Ishikawa (cell line): Measurements from ENCODE around the gene LITAF.
A peak's percentile ranks its signal among the peaks of the same experiment; 100 is the strongest.

Experiments
- CEBPB ChIP-seq: IDR thresholded peaks from 2 replicates; pipeline ENCODE4 v1.6.1; 2012
- CREB1 ChIP-seq: IDR thresholded peaks from 2 replicates; pipeline ENCODE4 v1.6.1; 2012; ENCODE audit warnings: low read depth
- EGR1 ChIP-seq: IDR thresholded peaks from 2 replicates; pipeline ENCODE4 v1.6.1; 2012
- EP300 ChIP-seq: IDR thresholded peaks from 2 replicates; pipeline ENCODE4 v1.6.1; 2012; ENCODE audit warnings: borderline replicate concordance
- FOXM1 ChIP-seq: IDR thresholded peaks from 2 replicates; pipeline ENCODE4 v1.6.1; 2012; ENCODE audit warnings: low read depth, borderline replicate concordance
- NFIC ChIP-seq: IDR thresholded peaks from 2 replicates; pipeline ENCODE4 v1.6.1; 2012
- RAD21 ChIP-seq: IDR thresholded peaks from 2 replicates; pipeline ENCODE4 v1.6.1; 2012; ENCODE audit warnings: low read depth
- TAF1 ChIP-seq: IDR thresholded peaks from 2 replicates; pipeline ENCODE4 v1.6.1; 2012; ENCODE audit warnings: low read depth, mild to moderate bottlenecking
- TCF12 ChIP-seq: IDR thresholded peaks from 2 replicates; pipeline ENCODE4 v1.6.1; 2012; ENCODE audit warnings: low read depth
- TEAD4 ChIP-seq: IDR thresholded peaks from 2 replicates; pipeline ENCODE4 v1.6.1; 2012
- YY1 ChIP-seq: IDR thresholded peaks from 2 replicates; pipeline ENCODE4 v1.6.1; 2012; ENCODE audit warnings: low read depth
- ZBTB7A ChIP-seq: IDR thresholded peaks from 2 replicates; pipeline ENCODE4 v1.6.1; 2012; ENCODE audit warnings: low read depth
- TF ChIP-seq, protein P1 (sequence below): IDR thresholded peaks from 2 replicates; pipeline ENCODE4 v1.6.1; 2012; ENCODE audit warnings: low read depth, mild to moderate bottlenecking
- TF ChIP-seq, protein P2 (sequence below): IDR thresholded peaks from 2 replicates; pipeline ENCODE4 v1.6.1; 2012
- TF ChIP-seq, protein P3 (sequence below): IDR thresholded peaks from 2 replicates; pipeline ENCODE4 v1.6.1; 2012

Gene LITAF

DNA sequence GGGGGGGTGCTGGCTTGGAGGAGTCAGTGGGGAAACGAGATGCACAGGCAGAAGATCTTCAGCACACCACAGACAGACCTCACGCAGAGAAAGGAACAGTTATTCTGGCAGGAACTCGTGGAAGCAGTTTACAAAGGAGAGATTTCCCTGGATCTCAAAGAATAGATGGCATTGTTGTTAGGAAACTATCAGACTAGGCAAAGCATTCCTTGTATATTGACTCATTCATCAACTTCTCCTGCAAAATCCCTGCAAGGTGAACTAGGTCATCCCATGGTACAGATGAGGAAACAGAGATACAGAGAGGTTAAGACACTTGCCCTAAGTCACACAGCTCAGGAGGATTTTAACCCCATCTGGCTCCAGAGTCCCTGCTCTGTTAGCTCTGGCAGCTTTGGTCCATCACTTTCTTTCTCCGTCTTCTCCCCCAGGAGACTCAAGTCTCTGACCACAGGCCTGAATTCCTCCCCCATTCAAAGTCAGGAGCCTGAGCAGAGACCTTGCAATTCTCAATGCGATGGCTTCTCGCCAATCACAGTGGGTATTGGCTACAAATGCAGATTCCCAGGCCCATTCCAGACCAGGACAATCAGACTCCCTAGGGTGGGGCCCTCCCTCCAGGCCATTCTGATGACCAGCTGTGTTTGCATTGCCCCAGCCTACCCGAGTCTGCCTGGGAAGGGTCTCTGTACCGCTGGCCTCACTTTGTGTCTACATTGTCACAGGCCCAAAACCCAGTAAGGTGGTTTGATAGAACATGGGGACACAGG lies 56.4 kb downstream of the LITAF start:
- TF ChIP-seq TCF12 (peak; percentile 84), YY1 (no peak), EP300 (peak; percentile 72; the same call in 1 of the 2 replicates), ZBTB7A (no peak), RAD21 (peak; percentile 7; the same call in 1 of the 2 replicates), TEAD4 (peak; percentile 57), NFIC (peak; percentile 84), TAF1 (no peak), CREB1 (no peak), CEBPB (no peak; the same call in 1 of the 2 replicates)
- TF ChIP-seq, protein P1, sequence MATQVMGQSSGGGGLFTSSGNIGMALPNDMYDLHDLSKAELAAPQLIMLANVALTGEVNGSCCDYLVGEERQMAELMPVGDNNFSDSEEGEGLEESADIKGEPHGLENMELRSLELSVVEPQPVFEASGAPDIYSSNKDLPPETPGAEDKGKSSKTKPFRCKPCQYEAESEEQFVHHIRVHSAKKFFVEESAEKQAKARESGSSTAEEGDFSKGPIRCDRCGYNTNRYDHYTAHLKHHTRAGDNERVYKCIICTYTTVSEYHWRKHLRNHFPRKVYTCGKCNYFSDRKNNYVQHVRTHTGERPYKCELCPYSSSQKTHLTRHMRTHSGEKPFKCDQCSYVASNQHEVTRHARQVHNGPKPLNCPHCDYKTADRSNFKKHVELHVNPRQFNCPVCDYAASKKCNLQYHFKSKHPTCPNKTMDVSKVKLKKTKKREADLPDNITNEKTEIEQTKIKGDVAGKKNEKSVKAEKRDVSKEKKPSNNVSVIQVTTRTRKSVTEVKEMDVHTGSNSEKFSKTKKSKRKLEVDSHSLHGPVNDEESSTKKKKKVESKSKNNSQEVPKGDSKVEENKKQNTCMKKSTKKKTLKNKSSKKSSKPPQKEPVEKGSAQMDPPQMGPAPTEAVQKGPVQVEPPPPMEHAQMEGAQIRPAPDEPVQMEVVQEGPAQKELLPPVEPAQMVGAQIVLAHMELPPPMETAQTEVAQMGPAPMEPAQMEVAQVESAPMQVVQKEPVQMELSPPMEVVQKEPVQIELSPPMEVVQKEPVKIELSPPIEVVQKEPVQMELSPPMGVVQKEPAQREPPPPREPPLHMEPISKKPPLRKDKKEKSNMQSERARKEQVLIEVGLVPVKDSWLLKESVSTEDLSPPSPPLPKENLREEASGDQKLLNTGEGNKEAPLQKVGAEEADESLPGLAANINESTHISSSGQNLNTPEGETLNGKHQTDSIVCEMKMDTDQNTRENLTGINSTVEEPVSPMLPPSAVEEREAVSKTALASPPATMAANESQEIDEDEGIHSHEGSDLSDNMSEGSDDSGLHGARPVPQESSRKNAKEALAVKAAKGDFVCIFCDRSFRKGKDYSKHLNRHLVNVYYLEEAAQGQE = no peak
- TF ChIP-seq, protein P2, sequence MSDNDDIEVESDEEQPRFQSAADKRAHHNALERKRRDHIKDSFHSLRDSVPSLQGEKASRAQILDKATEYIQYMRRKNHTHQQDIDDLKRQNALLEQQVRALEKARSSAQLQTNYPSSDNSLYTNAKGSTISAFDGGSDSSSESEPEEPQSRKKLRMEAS = no peak; the same call in 1 of the 2 replicates

DNA sequence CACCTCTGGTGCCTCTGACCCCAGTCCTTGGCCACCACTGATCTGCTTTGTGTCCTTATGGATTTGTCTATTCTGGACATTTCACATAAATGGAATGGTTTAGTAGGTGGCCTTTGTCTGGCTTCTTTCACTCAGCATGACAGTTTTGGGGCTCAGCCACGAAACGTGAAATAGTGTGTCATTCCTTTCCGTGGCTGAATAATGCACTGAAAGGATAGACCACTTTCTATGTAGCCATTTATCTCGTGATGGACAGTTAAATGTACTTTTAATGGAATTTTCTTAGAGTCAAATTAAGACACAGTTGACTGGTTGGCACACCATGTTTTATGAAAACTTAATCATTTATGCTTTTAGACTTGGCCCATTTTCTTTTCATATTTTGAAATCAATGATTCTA lies 57.4 kb downstream of the LITAF start:
- TF ChIP-seq RAD21 = no peak
- TF ChIP-seq CREB1 = no peak
- TF ChIP-seq EP300 = no peak
- TF ChIP-seq, protein P3, sequence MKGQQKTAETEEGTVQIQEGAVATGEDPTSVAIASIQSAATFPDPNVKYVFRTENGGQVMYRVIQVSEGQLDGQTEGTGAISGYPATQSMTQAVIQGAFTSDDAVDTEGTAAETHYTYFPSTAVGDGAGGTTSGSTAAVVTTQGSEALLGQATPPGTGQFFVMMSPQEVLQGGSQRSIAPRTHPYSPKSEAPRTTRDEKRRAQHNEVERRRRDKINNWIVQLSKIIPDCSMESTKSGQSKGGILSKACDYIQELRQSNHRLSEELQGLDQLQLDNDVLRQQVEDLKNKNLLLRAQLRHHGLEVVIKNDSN = no peak
- TF ChIP-seq, protein P2 = no peak
- TF ChIP-seq TAF1 = no peak
- TF ChIP-seq TEAD4 = no peak
- no peak for TF ChIP-seq ZBTB7A
- no peak for TF ChIP-seq EGR1
- TF ChIP-seq YY1 = no peak
- no peak for TF ChIP-seq NFIC
- no peak for TF ChIP-seq TCF12
- TF ChIP-seq CEBPB = no peak

DNA sequence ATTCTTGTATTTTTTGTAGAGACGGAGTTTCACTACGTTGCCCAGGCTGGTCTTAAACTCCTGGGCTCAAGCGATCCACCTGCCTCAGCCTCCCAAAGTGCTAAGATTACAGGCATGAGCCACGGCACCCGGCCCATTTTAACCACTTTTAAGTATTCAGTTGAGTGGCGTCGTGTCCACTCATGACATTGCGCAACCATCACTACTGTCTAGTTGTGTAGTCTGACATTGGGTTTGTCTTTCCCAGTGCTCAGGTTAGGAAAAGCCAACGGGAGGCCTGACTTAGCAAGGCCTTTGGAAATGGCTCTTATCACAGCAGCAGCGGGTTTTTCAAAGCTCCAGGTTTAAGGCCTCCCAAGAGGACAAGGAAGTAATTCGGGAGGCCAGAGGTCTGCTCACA lies 58.7 kb downstream of the LITAF start:
- TF ChIP-seq EP300 (no peak), ZBTB7A (no peak), CEBPB (peak; percentile 90), CREB1 (no peak), TCF12 (no peak), NFIC (no peak)

DNA sequence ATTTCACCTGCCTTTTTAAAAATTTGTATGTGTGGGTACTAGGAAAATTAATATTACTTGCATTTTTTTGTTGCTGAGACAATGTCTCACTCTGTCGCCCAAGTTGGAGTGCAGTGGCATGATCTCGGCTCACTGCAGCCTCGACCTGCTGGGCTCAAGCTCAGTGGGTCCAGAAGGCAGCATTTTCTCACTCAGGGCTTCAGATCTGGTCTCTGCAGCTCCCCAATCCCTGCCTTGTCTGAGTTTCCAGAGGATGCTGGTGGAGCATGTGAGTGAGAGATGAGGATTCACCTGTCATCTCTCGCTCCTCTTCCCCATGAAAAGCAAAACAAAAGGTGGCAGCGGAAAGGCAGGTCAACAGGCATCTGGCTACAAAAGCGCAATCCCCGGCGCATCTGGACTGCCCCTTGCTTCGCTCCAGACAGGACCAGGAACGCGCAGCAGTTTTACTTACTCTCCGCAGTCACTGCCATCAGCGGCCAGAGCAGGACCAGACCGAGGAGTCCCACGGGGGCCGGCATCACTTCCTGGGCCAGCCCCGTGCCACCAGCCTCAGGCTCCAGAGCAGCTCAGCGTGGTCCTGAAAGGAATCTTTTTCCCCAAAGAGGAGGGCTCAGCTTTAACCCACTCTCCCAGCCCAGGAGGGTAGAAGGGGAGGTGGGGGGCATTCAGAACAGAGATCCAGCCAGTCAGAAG lies 59.9 kb downstream of the LITAF start:
- TF ChIP-seq TCF12 (no peak), ZBTB7A (no peak)

DNA sequence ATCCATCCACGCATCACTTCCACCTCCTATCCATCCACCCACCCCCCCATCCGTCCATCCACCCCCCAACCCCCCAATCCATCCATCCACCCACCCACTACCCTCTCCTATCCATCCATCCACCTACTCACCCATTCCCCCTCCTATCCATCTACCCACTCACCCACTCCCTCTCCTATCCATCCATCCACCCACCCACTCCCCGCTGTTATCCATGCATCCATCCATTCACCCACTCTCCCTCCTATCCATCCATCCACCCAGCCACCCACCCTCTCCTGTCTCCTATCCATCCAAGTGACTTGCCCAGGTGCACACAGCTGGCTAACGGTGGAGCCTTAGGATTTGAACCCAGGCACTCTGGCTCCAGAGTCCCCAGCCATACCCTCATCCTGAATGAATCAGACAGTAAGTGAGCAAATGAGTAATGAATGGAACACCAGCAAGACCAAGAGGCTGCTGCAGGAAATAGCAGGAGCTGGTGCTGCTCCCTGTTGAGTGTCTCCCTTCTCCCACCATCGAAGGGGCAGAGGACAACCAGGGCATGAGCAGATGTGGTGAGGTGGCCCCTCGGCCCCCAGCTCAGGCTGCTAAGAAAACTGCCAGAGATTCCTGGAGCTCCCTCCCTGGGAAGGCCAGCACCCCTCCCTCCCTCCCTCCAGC lies 62.5 kb downstream of the LITAF start:
- TF ChIP-seq FOXM1 (no peak), TCF12 (no peak), TEAD4 (no peak), RAD21 (no peak; the same call in 1 of the 2 replicates), CEBPB (no peak), EGR1 (no peak), EP300 (no peak), NFIC (no peak), ZBTB7A (no peak), TAF1 (no peak), CREB1 (no peak), YY1 (no peak)
- TF ChIP-seq, protein P3 = no peak
- TF ChIP-seq, protein P2 = no peak
- TF ChIP-seq, protein P1 = no peak
